HG03521 (cell line): ENCODE results near the gene SFXN2.
"Not testable (repeated sequence)": the region's sequence is repeated elsewhere in the genome, so short reads cannot be mapped to it uniquely, and the experiment has no call there.

Source experiments
- ATAC-seq: cut with Tn5 transposase; IDR thresholded peaks from one replicate; pipeline ENCODE4 v1.9.1; 2021; ENCODE audit warnings: mild to moderate bottlenecking, moderate library complexity; ENCODE audit not compliant: unreplicated experiment

Gene SFXN2

DNA sequence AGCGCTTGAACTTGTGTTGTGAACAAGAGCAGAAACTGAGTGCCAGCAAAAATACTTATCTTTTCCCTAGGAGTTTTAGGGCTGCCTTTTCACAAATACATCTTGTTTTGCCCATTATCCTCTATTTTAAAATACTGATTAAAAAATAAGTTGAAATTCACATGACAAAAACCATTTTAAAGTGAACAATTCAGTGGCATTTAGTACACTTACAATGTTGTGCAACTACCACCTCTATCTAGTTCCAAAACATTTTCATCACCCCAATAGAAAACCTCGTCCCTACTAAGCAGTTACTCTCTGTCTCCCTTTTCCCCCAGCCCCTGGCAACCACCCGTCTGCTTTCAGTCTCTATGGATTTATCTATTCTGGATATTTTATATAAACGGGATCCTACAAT, 30.7 kb downstream of the SFXN2 start:
- no peak for ATAC-seq

DNA sequence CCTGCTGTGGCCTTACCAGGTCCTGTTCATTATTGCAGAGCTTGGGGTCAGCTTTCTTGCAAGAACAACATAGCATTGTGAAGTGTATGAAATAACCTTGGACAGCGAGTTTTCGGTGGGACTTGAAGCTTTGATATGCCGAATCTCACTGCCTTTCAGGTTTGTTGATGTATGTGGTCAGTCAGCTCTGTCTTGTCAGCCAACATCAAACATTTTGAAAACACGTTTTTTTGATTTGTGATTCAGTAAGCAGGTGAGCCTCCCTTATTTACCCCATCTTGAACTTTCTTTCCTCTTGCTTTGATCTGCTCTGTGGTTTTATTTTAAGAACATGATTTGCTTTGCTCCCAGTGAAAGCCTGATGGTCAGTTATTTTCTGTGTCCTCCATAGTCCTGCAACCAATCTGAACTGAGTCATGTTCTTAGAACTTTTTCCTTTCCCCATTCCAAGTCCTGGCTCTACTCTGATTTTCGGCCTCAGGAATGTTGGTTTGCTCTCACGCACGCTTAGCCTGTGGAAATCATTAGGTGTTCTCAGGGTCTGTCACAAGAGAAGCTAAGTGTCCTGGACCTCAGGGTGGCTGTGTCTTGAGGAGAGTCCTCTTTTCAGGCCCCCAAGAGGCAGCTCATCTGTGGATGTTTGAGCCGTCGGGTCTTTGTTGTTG, 38.0 kb downstream of the SFXN2 start:
- no peak for ATAC-seq

DNA sequence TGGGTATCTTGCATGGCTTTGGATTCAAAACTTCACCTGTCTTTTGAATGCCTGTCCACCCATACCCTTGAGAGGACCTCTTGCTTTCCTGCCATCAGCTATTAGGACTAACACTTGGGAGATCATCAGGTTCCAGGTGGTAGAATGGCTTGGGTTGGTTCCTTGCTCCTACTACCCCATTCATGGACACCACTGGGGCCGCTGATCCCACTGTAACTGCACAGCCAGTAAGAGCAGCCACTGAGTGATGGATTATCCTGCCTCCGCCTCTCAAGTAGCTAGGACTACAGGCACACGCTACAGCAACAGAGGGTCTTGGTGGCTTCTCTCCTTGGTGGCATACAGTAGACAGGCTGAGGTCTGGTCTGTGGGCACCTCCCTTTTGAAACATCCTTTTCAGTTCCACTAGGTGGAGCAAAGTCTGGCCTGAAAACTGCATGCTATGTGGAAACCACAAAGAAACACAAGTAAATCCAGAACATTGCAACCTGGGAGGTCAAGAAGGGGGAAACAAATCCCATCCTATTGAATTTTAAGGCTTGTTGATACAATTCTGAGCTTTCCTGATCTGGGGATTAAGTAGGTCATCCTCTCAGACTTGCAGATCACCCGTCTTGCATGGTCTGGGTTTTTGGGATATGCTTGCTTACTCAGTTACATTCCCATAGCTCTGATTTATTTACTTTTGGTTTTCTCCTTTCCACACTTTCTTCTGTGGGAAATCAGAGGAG, 38.7 kb downstream of the SFXN2 start:
- no peak for ATAC-seq

DNA sequence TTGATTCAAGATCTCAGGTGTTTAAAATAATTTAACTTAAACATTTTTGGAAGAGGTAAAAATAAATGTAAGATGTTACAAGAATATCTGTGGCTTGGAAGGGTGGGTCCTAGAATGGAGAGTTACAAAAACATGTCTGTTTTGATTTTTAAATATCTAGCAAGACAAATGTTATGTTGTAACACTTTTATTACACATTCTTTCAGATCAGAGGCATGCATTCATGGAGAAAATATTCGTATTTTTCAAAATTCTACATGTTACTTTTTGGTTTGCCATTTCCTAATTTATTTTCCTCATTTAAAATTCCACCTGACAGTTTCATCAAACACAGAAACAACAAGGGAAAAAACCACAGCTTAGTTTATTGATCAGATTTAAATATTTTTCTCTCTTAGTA, 39.3 kb downstream of the SFXN2 start:
- no peak for ATAC-seq

DNA sequence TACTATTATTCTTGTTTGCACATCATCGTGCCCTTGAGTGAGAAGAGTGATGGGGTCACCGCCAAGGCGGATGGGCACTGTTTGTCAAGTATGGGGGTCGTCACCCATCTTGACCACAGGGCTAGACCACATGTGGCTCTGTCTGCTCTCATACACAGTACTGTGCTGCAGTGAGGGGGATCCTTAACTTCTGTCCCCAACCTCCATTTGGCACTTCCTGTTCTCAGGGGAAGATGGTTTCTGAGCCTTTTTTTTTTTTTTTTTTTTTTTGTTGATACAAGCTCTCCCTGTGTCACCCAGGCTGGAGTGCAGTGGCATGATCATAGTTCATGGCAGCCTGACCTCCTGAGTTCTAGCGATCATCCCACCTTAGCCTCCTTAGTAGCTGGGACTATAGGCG, 42.9 kb downstream of the SFXN2 start:
- no peak for ATAC-seq

DNA sequence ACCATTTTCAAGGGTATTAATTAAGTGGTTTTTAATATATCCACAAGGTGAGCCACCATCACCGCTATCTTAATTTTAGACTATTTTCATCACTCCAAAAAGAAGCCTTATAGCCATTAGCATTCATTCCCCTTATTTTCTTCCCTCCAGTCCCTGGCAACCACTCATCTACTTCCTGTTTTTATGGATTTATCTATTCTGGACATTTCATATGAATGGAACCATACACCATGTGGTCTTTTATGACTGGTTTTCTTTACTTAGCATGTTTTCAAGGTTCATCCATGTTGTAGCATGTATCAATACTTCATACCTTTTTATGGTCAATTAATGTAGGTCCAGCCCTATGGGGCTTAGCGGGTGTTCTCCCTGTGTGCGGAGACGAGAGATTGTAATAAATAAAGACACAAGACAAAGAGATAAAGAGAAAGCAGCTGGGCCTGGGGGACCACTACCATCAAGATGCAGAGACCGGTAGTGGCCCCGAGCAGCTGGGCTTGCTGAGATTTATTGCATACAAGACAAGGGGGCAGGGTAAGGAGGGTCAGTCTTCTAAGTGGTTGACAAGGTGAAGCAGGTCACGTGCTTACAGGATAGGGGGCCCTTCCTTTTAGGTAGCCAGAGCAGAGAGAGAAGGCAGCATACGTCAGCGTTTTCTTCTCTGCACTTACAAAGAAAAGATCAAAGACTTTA, 44.0 kb downstream of the SFXN2 start:
- ATAC-seq = no peak

DNA sequence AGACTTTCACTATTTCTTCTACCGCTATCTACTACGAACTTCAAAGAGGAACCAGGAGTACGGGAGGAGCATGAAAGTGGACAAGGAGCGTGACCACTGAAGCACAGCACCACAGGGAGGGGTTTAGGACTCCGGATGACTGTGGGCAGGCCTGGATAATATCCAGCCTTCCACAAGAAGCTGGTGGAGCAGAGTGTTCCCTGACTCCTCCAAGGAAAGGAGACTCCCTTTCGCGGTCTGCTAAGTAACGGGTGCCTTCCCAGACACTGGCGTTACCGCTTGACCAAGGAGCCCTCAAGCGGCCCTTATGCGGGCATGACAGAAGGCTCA, 44.5 kb downstream of the SFXN2 start:
- not testable (repeated sequence) for ATAC-seq

DNA sequence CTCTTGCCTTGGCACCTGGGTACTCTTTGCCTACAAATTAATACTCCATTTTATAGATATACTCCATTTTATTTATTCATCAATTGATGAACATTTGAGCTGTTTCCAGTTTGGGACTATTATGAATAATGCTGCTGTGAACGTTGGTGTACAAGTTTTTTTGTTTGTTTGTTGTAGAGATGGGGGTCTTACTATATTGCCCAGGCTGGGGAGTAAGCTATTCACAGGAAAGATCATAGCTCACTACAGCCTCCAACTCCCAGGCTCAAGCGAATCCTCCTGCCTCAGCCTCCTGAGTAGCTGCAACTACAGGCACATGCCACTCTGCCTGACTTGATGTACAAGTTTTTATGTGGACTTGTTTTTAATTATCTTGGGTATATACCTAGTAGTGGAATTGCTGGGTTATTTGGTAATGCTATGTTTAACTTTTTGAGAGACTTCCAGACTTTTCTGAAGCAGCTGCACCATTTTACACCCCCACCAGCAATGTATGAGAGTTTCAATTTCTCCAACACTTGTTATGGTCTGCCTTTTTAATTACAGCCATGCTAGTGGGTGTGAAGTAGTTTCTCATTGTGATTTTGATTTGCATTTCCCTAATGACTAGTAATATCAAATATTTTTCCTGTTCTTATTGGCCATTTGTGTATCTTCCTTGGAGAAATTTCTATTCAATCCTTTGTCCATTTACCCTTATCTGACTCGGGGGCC, 45.2 kb downstream of the SFXN2 start:
- ATAC-seq = no peak

DNA sequence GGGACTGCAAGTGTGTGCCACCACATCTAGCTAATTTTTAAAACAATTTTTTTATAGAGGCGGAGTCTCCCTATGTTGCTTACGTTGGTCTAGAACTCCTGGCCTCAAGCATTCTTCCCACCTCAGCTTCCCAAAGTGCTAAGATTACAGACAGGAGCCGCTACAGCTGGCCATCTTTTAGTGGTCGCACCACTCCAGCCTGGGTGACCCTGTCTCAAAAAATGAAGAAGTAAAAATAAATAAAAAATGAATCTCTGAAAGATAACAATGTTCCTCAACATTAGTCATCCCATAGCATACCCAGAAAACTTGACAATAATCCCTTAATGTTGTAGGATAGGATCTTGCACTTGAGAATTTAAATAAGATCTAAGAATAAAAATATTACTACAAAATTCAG, 47.5 kb downstream of the SFXN2 start:
- no peak for ATAC-seq

DNA sequence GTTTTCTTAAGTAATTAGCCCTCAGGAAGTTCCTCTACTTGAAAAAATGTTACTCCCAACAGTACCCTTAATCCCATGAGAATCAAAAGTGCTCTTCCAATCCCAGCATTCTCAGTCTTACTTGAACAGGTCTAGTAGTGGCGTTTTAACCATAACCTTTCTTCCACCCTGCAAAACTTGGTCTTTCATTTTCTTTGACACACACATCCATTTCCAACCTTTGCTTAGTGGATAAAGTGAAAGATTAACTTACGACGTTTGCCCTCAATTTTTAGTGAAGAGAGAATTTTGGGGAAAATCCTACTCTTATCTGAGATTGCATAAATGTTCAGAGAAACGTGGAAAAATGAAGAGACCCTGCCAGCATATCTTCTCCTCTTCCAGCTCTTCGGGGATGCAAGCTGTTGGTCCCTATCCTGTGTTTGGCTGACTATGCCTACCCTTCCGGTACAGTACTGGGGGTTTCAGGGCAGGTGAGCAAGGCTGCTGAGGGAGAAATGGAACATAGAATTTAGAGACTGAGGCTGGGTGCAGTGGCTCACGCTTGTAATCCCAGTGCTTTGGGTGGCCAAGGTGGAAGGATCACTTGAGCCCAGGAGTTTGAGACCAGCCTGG, 48.1 kb downstream of the SFXN2 start:
- no peak for ATAC-seq

DNA sequence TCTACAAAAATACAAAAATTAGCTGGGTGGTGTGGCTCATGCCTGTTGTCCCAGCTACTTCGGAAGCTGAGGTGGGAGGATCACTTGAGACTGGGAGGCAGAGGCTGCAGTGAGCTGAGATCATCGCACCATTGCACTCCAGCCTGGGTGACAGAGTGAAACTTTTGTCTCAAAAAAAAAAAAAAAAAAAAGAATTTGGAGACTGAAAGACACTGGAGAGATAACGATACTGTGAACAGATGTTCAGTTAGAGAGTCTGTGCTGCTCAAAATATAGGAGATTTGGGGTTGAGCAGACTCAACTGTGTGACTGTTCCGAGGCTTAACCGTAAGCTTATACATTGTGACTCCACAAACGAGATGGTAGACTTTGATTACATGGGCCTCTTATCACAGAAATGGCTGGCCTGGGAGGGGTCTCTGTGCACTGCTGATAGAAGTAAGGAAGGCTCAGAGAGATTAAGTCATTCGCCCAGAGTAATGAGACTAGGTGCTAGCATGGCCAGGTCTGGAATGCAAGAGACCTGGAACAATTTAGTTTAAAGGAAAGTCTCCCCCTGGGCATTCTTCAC, 48.7 kb downstream of the SFXN2 start:
- no peak for ATAC-seq

DNA sequence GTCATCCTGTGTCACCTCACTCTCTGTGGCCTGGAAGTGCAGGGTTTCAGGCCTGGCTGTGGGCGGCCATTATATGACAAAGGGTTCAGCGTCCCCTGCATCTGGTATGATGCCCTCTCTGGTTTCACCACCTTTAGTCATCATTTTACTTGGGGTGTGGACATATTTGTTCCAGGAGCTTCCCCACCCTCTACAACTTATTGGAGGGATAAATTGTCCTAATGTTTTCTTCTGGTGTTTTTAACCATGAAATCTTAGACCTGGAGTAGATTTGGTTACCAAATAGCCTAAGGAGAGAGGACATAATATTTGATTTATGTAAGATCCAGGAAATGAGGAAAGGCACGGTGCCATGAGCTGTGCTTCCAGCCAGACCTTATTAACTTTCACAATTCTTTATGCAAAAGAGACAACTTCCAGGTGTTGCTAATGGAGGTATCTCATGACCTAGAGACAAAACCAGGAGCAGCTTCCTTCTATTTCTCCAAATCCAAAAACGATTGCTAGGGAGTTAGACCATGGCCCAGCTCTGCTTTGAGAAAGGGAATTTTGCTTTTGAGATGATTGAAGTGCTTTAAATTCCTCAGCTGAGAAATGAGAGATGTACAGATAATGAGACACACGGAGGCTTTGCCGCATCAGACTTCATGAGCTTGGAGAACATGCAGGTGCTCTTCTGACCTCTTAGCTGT, 50.2 kb downstream of the SFXN2 start:
- no peak for ATAC-seq

DNA sequence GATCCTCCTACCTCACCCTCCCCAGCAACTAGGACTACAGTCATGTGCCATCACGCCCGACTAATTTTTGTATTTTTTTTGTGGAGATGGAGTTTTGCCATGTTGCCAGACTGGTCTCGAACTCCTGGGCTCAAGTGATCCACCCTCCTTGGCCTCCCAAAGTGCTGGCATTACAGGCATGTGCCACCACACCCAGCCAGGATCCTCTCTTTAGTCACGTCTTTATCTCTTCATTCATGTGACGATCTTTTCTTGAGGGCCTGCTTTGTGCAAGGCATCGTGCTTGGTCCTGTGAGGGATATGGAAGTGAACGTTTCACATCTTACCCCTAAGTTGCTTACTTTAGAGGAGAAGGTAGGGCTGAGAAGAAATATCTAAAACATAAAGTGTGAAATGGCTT, 50.9 kb downstream of the SFXN2 start:
- no peak for ATAC-seq

DNA sequence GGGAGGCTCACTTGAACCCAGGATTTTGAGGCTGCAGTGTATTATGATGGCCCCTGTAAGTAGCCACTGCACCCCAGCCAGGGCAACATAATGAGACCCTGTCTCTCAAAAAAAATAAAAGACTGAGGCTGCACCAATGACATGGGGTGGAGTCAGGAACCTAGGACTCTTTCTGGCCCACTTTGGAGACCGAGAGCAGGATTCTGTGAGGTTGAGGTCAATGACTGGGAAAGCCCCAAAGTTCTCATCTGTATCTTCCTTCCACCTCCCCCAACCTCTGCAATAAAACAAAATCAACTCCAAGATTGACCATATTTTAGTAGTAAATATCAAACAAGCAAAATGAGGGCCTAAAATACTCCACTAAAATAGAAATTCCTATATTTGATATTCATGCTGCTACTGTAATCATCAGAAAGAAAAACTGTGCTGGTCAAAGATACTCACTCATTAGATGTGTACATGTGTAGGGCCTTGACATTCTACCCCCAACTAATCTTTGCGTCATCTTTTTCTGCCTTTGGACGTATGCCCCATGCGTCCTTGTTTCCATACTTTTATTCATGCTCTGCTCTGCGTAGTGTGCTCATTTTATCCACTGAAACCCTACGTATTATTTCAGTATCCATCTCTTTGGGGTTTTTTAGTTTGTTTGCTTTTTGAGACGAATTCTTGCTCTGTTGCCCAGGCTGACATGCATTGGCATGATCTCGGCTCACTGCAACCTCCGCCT, 53.2 kb downstream of the SFXN2 start:
- ATAC-seq = no peak

DNA sequence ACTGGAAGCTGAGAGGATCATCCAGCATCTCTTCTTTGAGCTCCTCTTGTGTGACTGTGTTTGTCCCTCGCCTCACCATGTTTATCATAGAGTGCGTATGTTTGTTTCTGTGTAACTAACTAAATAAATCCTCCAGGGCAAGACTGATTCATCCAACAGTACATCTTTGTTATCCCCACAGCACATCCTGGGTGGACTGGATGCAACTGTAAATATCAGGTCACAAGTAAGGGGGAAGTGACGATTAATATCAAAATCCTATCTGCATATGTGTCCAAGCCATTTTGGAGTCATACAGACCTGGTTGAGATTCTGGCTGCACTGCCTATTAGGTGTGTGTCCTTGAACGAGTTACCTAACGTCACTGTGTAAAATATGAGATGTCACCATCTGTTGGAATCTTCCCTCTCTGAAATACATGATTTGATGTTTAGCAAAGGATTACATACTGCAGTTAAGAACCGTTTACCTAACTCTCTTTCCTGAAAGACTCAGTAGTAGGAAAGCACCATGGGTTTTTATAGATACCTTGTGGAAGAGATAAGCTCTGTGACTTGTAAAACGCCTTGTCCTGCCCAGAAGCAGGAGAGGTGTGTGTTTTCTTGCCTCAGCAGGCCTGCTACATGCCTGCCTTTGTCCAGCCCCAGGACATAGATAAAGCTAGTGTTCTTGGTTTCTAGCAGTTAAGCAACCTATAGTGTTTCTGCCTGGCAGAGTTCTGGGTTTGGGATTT, 55.1 kb downstream of the SFXN2 start:
- no peak for ATAC-seq

DNA sequence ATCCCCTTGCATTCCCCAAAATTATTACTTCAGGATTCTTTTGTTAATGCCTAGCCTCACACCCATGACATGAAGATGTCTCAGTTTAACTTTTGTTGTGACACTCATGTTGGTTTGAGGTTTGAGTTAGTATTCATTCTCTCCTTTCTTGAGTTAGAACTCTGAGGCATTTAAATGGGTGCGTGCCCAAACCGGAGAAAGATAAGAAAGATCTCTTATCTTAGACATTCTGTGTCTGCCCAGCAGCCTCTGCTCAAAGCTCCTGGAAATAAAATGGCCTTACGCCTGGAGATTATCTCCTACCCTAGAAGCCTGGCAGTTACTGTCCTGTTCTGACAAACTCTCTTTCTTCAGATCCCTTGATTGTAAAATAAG, 55.7 kb downstream of the SFXN2 start:
- ATAC-seq = no peak

DNA sequence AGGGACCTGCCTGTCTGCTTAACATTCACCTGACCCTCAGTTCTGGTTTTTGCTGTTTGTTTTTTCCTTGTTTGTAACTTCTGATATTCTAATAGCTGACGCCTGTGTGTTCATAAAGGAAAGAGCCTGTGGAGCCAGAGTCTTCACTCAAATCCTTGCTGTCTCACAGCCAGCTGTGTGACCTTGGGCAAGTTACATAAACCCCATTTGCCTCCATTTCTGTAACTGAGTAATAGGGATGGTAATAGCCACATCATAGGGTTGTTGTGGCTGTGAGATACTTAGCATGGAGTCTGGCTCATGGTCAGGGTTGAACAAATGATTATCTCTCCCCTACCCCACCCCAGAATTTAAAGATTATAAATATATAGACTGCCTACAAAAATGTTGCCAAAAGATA, 56.4 kb downstream of the SFXN2 start:
- no peak for ATAC-seq

DNA sequence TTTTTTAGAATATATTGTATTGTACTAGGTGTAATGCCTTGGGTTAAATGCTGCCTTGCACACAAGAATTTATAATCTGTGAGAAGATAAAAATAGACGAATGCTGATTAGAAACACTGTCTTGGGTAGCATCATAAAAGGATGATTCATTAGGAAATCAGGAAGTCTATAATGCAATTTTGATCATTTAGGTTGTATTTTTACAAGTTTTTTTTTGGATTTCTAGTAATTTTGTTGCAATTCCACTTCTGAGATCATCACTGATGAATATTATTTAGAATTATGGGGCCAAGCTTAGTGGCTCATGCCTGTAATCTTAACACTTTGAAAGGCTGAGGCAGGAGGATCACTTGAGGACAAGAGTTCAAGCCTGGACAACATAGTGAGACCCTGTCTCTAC, 58.9 kb downstream of the SFXN2 start:
- no peak for ATAC-seq

DNA sequence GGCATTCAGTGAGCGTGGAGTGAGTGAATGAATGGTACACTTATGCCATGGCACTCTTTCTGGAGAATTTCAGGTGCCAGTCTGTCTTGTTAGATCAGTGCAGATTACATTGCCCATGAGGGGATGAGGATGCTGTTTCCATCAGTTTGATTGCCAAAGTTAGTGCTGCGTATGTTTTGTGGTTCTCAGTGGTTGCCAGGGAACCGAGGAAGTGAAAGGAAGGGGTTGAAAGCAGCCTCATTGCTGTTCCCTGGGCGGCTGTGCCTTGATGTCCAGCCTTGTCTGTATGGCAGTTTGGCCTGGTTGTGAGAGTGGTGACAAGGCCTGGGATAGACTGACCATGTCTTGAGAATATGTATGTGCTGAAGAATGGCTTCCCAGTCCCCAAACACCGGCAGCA, 59.5 kb downstream of the SFXN2 start:
- ATAC-seq = no peak
